Hematopoietic multipotent progenitor cell (in vitro differentiated cells): ENCODE measurements around the gene CISH. TPM values are rescaled to one million over a fixed set of nuclear protein-coding genes. Genes with fewer than 3 reads are reported as not detected.

Source experiments
- DNase-seq, 3 donors: peaks; one replicate each; pipeline ENCODE4 v3.0.0-alpha.2; 2011 to 2015; ENCODE audit warnings: low read depth in 2 of 3, low spot score in 2 of 3
- total RNA-seq: library from RNA; depleted of rRNA; stranded (reverse); fragments of >200 nt; gene quantifications from one replicate; pipeline ENCODE4 v1.2.3, GENCODE V29; 2012

CISH gene
- total RNA-seq, 1 donor: 17.8 TPM

DNA sequence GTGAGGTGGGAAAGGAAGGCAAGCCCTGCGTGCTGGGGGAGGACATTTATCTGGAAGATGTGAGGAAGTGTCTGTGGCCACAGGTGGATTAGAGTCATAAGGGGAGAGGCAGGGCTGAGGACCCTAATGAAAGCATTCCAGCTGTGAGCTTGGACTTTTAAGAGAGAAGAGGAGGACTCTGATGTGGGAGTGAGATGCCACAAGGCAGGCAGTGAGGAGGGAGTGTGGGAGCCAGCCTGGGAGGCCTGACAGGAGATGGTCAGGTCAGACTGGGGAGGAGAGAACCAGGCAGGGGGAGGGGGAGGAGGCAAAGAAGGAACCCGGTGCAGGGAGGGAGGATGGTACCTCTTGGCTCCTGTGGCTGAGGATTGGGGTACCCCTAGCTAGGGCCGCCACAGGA lies 26.4 kb upstream of the CISH start:
- no peak for DNase-seq

GRCh38 chr3:50637011-50637410 lies 25.4 kb upstream of the CISH start:
- no peak for DNase-seq

- no peak for DNase-seq
These were observed 23.5 kb upstream of the CISH start for GRCh38 chr3:50635066-50635465.

GRCh38 chr3:50633230-50633790 lies 21.7 kb upstream of the CISH start:
- no peak for DNase-seq

DNA sequence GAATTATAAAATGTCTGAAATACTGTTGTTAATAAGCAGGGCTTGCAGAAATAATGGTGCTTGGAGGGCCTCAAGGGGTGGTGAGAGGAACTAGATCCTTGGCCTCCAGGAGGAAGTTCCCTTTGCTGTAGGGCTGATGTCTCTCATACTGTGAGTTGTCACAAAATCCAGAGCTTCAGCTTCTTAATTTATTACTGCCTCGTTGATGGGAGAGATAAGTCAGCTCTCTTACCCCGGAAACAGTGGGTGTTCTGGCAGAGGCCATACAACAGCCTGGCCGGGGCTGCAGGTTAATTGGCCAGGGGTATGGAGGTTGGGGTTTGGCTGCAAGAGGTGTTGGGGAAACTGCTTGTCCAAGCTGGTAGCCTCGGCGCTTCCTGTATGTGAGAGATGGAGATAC lies 20.9 kb upstream of the CISH start:
- DNase-seq: peak in 2 of 3 donors; percentile 47 to 78

GRCh38 chr3:50630877-50631276 lies 19.3 kb upstream of the CISH start:
- DNase-seq: no peak

GRCh38 chr3:50630394-50630793 lies 18.8 kb upstream of the CISH start:
- DNase-seq: no peak

- no peak for DNase-seq
These were observed 17.0 kb upstream of the CISH start for GRCh38 chr3:50628601-50629000.

- peak in 2 of 3 donors; percentile 53 to 71 for DNase-seq
These were observed 16.0 kb upstream of the CISH start for GRCh38 chr3:50627407-50628051.

DNA sequence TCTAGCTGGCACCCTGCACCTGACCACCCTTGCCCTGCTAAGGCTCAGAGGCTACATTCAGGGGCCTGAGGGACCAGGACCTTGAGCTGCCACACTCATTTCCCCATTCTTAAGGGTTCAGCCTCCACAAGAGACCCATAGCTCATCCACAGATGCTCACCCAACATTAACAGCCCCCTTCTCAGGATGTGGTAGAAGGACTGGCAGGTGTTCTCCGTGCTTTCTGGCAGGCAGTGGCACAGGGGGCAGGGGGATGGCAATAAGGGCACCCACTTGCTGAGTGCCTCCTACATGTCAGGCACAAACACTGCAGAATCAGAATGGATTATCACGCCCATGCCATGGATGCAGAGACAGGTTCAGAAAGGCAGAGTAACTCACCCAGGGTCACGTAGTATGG lies 14.8 kb upstream of the CISH start:
- DNase-seq: peak in 1 of 3 donors; percentile 50

DNA sequence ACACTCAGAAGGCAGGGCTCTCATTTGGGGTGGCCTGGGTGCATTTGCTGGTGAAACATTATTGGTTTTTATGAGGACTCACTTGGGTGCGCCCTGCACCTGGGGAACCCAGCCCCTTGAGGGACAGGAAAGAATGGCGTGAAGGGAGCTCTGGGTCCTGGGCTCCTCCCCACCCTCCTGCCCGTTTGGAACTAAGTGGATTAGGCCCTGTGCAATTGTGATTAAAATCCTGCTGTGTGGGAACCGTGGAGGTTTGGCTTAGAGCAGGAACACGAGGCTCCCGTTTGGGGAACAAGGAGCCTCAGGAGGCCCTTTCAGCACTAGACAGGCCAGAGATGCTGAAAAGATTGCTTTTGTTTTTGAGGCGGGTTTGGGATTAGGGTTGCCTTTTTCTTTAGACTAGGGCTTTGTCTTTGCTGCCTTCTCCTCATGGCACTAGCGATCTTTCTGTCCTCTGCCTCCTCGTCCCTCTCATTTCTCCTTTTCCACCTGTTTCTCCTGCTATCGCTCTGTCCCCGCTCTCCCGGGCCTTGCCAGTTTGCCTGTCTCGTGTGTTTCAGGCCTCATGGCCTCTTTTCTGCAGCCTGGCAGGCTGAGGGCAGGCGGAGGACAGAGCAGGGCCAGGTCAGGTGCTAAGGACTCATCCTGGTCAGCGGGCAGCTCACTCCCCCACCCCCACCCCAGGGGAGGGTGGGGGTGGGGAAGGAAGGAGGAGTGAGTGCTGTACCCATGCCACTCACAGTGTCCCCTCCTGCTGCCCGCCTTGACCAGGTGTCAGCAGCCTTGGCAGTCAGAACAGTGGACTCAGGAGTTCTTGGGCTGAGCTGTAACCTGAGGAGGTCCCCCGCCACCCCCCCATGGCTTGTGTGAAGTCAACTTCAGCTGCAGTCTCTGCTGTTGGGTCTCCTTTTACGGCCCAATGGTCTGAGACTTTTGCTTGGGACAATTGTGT lies 13.9 kb upstream of the CISH start:
- no peak for DNase-seq

DNA sequence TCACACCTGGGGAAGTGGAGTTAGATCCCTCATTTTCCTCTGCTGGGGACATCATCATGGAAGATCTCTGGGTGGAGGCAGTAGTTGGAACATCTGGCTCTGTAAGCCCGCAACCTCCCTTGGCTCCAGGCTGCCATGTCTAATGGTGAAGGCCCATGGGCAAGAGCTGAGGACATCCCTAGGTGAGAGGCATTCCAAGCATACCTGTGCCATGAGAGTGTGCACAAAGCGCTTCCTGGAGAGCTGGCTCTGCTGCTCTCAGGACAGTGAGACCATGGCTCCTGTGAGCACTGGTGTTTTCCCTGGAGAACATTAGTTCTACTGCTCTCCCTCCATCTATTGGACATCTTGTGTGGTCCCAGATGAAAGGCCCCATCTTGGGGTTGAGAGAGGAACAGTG lies 13.1 kb upstream of the CISH start:
- DNase-seq: no peak

- DNase-seq: peak in 2 of 3 donors; percentile 41 to 61
These were observed 12.4 kb upstream of the CISH start for GRCh38 chr3:50623840-50624474.

GRCh38 chr3:50622881-50623280 lies 11.3 kb upstream of the CISH start:
- no peak for DNase-seq

- DNase-seq: no peak
These were observed 9.2 kb upstream of the CISH start for GRCh38 chr3:50620820-50621219.

- peak in 2 of 3 donors; percentile 58 to 87 for DNase-seq
These were observed 8.8 kb upstream of the CISH start for GRCh38 chr3:50620420-50620819.

DNA sequence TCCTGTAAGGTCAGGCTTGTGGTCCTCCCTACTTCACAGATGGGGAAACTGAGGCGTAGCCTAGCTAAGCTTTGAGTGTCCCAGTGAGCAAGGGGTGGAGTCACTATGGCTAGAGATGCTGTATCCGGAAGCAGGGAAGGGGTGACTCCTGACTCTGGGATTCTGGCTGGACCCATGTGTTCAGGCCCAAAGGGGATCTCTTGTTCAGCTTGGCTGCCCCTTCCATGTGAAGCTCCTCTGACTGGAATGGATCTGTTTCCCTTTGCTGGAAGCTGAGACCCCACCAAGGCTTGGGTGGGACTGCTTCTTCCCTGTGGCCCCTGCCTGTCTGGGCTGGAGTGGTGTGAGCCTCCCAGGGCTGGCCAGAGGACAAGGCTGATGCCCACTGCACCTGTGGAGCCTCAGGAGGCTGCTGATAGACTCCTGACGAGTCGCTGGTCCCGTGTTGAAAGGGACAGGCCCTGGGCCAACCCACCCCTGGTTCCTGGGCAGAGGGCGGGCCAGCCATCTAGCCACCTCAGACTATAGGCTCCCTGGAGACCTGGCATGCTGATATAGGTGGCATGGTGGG lies 6.4 kb upstream of the CISH start:
- no peak for DNase-seq

GRCh38 chr3:50617096-50617791 lies 5.7 kb upstream of the CISH start, which contains the start of gene MAPKAPK3:
Gene MAPKAPK3 (plus strand): TSS chr3:50617151. CDS start chr3:50617566, 415 bp downstream.
- DNase-seq: peak in 2 of 3 donors; percentile 50 to 62

GRCh38 chr3:50616770-50617095 lies 5.2 kb upstream of the CISH start:
- DNase-seq: peak; percentile 86 to 97 (median 93)
